Transverse colon (tissue), 4 donors: ENCODE results near the gene COL9A1. TPM values are rescaled to one million over a fixed set of nuclear protein-coding genes. Genes with fewer than 3 reads are reported as not detected.

Source experiments
- DNase-seq: peaks from one replicate; pipeline ENCODE4 v3.0.0-alpha.2; 2019
- H3K27ac ChIP-seq, 4 donors: fragments of 200-600 bp; sonication (generic); 2 replicates each; pipeline ENCODE4 v1.5.1; 2016 to 2018; ENCODE audit warnings: inconsistent platforms in 4 of 4
- H3K27me3 ChIP-seq: fragments of 200-600 bp; sonication (generic); 2 replicates; pipeline ENCODE4 v1.5.1; 2017; ENCODE audit warnings: inconsistent platforms
- H3K36me3 ChIP-seq, 4 donors: fragments of 200-600 bp; sonication (generic); 2 replicates each; pipeline ENCODE4 v1.5.1; 2017 to 2019; ENCODE audit warnings: inconsistent platforms in 4 of 4
- H3K4me1 ChIP-seq, 4 donors: fragments of 200-600 bp; sonication (generic); 2 replicates each; pipeline ENCODE4 v1.5.1; 2017 to 2020; ENCODE audit warnings: inconsistent platforms in 4 of 4
- H3K4me3 ChIP-seq, 4 donors: fragments of 200-600 bp; sonication (generic); 1 replicate in 1 of 4; 2 replicates in 3 of 4; pipeline versions ENCODE4 v1.5.1 to v1.6.1; 2017 to 2019; ENCODE audit warnings: inconsistent platforms in 4 of 4
- H3K9me3 ChIP-seq, 2 donors: fragments of 200-600 bp; sonication (generic); 2 replicates each; pipeline ENCODE4 v1.5.1; 2017 to 2019; ENCODE audit warnings: inconsistent platforms in 2 of 2
- CTCF ChIP-seq, 5 experiments: fragments of 200-600 bp in 3 of 5; fragments of 450-650 bp in 2 of 5; sonication (generic) in 3 of 5; IDR thresholded peaks; 1 replicate in 2 of 5; 2 replicates in 3 of 5; pipeline ENCODE4 v1.5.1; 2016 to 2017; ENCODE audit warnings: antibody characterized with exemption in 5 of 5, inconsistent platforms in 3 of 5, mild to moderate bottlenecking in 2 of 5, moderate library complexity in 1 of 5
- EP300 ChIP-seq: sonication (generic); formaldehyde crosslinking; IDR thresholded peaks from one replicate; pipeline ENCODE4 v1.6.1; 2017; ENCODE audit warnings: antibody characterized with exemption, low read depth
- POLR2A ChIP-seq: fragments of 450-650 bp; IDR thresholded peaks from one replicate; pipeline ENCODE4 v1.6.1; 2016; ENCODE audit warnings: antibody characterized with exemption, mild to moderate bottlenecking, moderate library complexity
- POLR2AphosphoS5 ChIP-seq, 3 donors: sonication (generic); formaldehyde crosslinking; IDR thresholded peaks; one replicate each; pipeline ENCODE4 v1.6.1; 2016; ENCODE audit warnings: antibody characterized with exemption in 3 of 3
- WGBS, 2 donors: methylation state at CpG; one replicate each; pipeline ENCODE4 v1.1.5; 2018; ENCODE audit warnings: low coverage in 1 of 2; 5-methylcytosine and 5-hydroxymethylcytosine counted together
- in situ Hi-C, 4 donors: fragments of 200-750 bp; cut with MboI; loops; one replicate each; pipeline versions ENCODE4 v1.15.0 to v1.15.1; 2017; ENCODE audit warnings: low sequenced_read_pairs in 3 of 4, low pct_ligation_motif_present in 1 of 4, low pct_unique_long_range_greater_than_20kb in 1 of 4
- intact Hi-C: fragments of 100-400 bp; cut with DNase I; formaldehyde crosslinking; loops from one replicate; pipeline ENCODE4 v1.15.1; 2023; ENCODE audit warnings: low total_unique reads
- total RNA-seq, 4 donors: library from RNA; depleted of rRNA; stranded (reverse); fragments of >200 nt; gene quantifications; one replicate each; pipeline ENCODE4 v1.1.0, GENCODE V29; 2016

The COL9A1 gene
- total RNA-seq, 4 donors from 2014 or later, result 0.64 to 1.5 TPM; not detected in 2

- Histone ChIP-seq H3K9me3 (no peaks in the 10 kb centered on the region), H3K27ac (no peak overlapping the region), H3K27me3 (no peaks in the 10 kb centered on the region), H3K4me3 (no peak overlapping the region), H3K36me3 (no peaks in the 10 kb centered on the region), H3K4me1 (peaks cover 0 to 4% (median 0%) of the 10 kb centered on the region in 4 donors)
- intact Hi-C loops, result no loop called here
- in situ Hi-C loops, result no loop called here
- no peak for DNase-seq
- TF ChIP-seq CTCF (IDR thresholded peaks at IDR 0.05) (no peak), POLR2A (no peak), POLR2AphosphoS5 (IDR thresholded peaks at IDR 0.05) (no peak), EP300 (no peak)
Observed at GRCh38 chr6:70264306-70264705, 38.6 kb downstream of the COL9A1 start.

GRCh38 chr6:70258483-70258882 lies 44.4 kb downstream of the COL9A1 start:
- Histone ChIP-seq H3K9me3 (no peaks in the 10 kb centered on the region), H3K4me1 (no peaks in the 10 kb centered on the region), H3K36me3 (no peaks in the 10 kb centered on the region), H3K4me3 (no peak overlapping the region), H3K27ac (no peak overlapping the region), H3K27me3 (no peaks in the 10 kb centered on the region)
- DNase-seq, result no peak
- intact Hi-C loops, result no loop called here
- 30 to 43% methylated on average over 1 of the region's 1 CpG for WGBS, 2 donors
- TF ChIP-seq POLR2AphosphoS5 (IDR thresholded peaks at IDR 0.05) (no peak), CTCF (IDR thresholded peaks at IDR 0.05) (no peak), EP300 (no peak), POLR2A (no peak)
- in situ Hi-C loops, result no loop called here

GRCh38 chr6:70257768-70258273 lies 45.1 kb downstream of the COL9A1 start:
- no peak for TF ChIP-seq POLR2AphosphoS5 (IDR thresholded peaks at IDR 0.05)
- TF ChIP-seq POLR2A, result no peak
- TF ChIP-seq EP300, result no peak
- TF ChIP-seq CTCF (IDR thresholded peaks at IDR 0.05), result no peak
- H3K4me3 ChIP-seq, result no peak overlapping the region
- in situ Hi-C loops, result no loop called here
- H3K9me3 ChIP-seq, result no peaks in the 10 kb centered on the region
- no peaks in the 10 kb centered on the region for H3K4me1 ChIP-seq
- intact Hi-C loops, result no loop called here
- WGBS, 2 donors, result 88 to 100% methylated on average over 1 to 2 of the region's 2 CpGs
- no peak for DNase-seq
- H3K27me3 ChIP-seq, result no peaks in the 10 kb centered on the region
- H3K36me3 ChIP-seq, result no peaks in the 10 kb centered on the region
- no peak overlapping the region for H3K27ac ChIP-seq

GRCh38 chr6:70254784-70255183 lies 48.1 kb downstream of the COL9A1 start:
- no peak overlapping the region for H3K27ac ChIP-seq
- WGBS, 2 donors, result 78 to 94% methylated on average over 2 of the region's 2 CpGs
- no peaks in the 10 kb centered on the region for H3K9me3 ChIP-seq
- intact Hi-C loops, result no loop called here
- H3K4me3 ChIP-seq, result no peak overlapping the region
- no peaks in the 10 kb centered on the region for H3K4me1 ChIP-seq
- H3K27me3 ChIP-seq, result no peaks in the 10 kb centered on the region
- in situ Hi-C loops, result no loop called here
- H3K36me3 ChIP-seq, result no peaks in the 10 kb centered on the region
- DNase-seq, result no peak
- TF ChIP-seq POLR2A, result no peak
- TF ChIP-seq POLR2AphosphoS5 (IDR thresholded peaks at IDR 0.05), result no peak
- TF ChIP-seq EP300, result no peak
- TF ChIP-seq CTCF (IDR thresholded peaks at IDR 0.05), result no peak
